ENCODE results near the gene COASY.
"Not testable (repeated sequence)": the region's sequence is repeated elsewhere in the genome, so short reads cannot be mapped to it uniquely, and the experiment has no call there.

The COASY gene

GRCh38 chr17:42553161-42553818, 8.7 kb upstream of the COASY start:
- DNase-seq, result no peak

- no peak for DNase-seq
These were observed 8.1 kb upstream of the COASY start for GRCh38 chr17:42553866-42554249.

- peak; percentile 89 for DNase-seq
These were observed 7.5 kb upstream of the COASY start for GRCh38 chr17:42554250-42555121.

GRCh38 chr17:42555122-42555622, 6.8 kb upstream of the COASY start:
- no peak for DNase-seq

- DNase-seq, result not testable (repeated sequence)
These were observed 5.9 kb upstream of the COASY start for GRCh38 chr17:42555961-42556617.

- DNase-seq, result no peak
These were observed 2.9 kb upstream of the COASY start for GRCh38 chr17:42559075-42559474.

GRCh38 chr17:42560246-42560645, 1.7 kb upstream of the COASY start:
- no peak for DNase-seq

GRCh38 chr17:42562388-42563142, 617 bp downstream of the COASY start:
- DNase-seq, result peak; percentile 69

GRCh38 chr17:42563143-42563509, 1.2 kb downstream of the COASY start:
- no peak for DNase-seq

- DNase-seq, result no peak
These were observed 1.6 kb downstream of the COASY start for GRCh38 chr17:42563543-42563942.

GRCh38 chr17:42563950-42564349, 2.0 kb downstream of the COASY start:
- DNase-seq, result no peak

GRCh38 chr17:42564815-42565522, 3.0 kb downstream of the COASY start:
- DNase-seq, result no peak

- DNase-seq, result no peak
These were observed 3.7 kb downstream of the COASY start for GRCh38 chr17:42565523-42566214.

GRCh38 chr17:42566215-42566882, 4.4 kb downstream of the COASY start:
- DNase-seq, result no peak

- peak; percentile 97 for DNase-seq
These were observed 5.1 kb downstream of the COASY start, which contains the start of gene MLX for GRCh38 chr17:42566883-42567573. MLX (plus strand) TSS chr17:42567100; CDS start chr17:42567125, 25 bp downstream.

- DNase-seq, result no peak
These were observed 6.6 kb downstream of the COASY start for GRCh38 chr17:42568341-42569111.

GRCh38 chr17:42571435-42572225, 9.7 kb downstream of the COASY start:
- DNase-seq, result no peak

GRCh38 chr17:42573095-42573494, 11.1 kb downstream of the COASY start:
- DNase-seq, result peak; percentile 30

- no peak for DNase-seq
These were observed 12.5 kb downstream of the COASY start for GRCh38 chr17:42574463-42574862.

Measured in activated effector memory CD4-positive, alpha-beta T cell treated with anti-CD3 and anti-CD28 coated beads, Interleukin-2, amount 50 U/mL, for 16 hours (primary cell).